PC-9 (cell line): Measurements from ENCODE around the gene TRIM71. TPM values are rescaled to one million over a fixed set of nuclear protein-coding genes. Genes with fewer than 3 reads are reported as not detected.

ENCODE experiments used
- BruUV-seq: library from RNA; stranded (reverse); fragments of 400-500 nt; replicated peaks from 2 replicates; lab custom pipeline; 2021; lab: Mats Ljungman, UMichigan
- CTCF ChIA-PET: fragments of 300-600 bp; sonication (Branson Sonifier 250); formaldehyde crosslinking; loops from one replicate; lab custom pipeline; 2022; ENCODE audit warnings: antibody characterized with exemption; lab: Charles Lee
- POLR2A ChIA-PET: fragments of 300-600 bp; sonication (Branson Sonifier 250); formaldehyde crosslinking; loops from one replicate; lab custom pipeline; 2022; ENCODE audit warnings: antibody characterized with exemption; ENCODE audit not compliant: unreplicated experiment; lab: Charles Lee
- DNase-seq, 2 experiments: peaks; one replicate each; pipeline versions ENCODE4 v3.0.0 to v3.0.0-alpha.2; 2015 to 2022; ENCODE audit warnings: mixed read lengths in 1 of 2
- H2AFZ ChIP-seq: fragments of 200-600 bp; sonication (generic); 2 replicates; pipeline ENCODE4 v1.8.1; 2017; ENCODE audit warnings: antibody characterized with exemption
- H3F3A ChIP-seq: fragments of 200-600 bp; sonication (generic); 2 replicates; pipeline ENCODE4 v1.8.1; 2017; ENCODE audit warnings: antibody characterized with exemption, mild to moderate bottlenecking, low read depth; ENCODE audit not compliant: insufficient read depth
- H3K27ac ChIP-seq: fragments of 200-600 bp; sonication (generic); 2 replicates; pipeline ENCODE4 v1.6.1; 2016; ENCODE audit warnings: mixed run types
- H3K27me3 ChIP-seq: fragments of 200-600 bp; sonication (generic); 2 replicates; pipeline ENCODE4 v1.6.1; 2016; ENCODE audit warnings: low read depth, mixed run types; ENCODE audit not compliant: insufficient read depth
- H3K36me3 ChIP-seq: fragments of 200-600 bp; sonication (generic); 2 replicates; pipeline ENCODE4 v1.6.1; 2016; ENCODE audit warnings: low read depth, mixed run types
- H3K4me1 ChIP-seq: fragments of 200-600 bp; sonication (generic); replicated peaks from 2 replicates; pipeline ENCODE4 v1.6.1; 2016; ENCODE audit warnings: mixed run types; ENCODE audit not compliant: insufficient read depth
- H3K4me2 ChIP-seq: fragments of 200-600 bp; sonication (generic); 2 replicates; pipeline ENCODE4 v1.6.1; 2017; ENCODE audit warnings: mixed run types
- H3K4me3 ChIP-seq: fragments of 200-600 bp; sonication (generic); 2 replicates; pipeline ENCODE4 v1.6.1; 2016; ENCODE audit warnings: mixed run types
- H3K79me2 ChIP-seq: fragments of 200-600 bp; sonication (generic); 2 replicates; pipeline ENCODE4 v1.6.1; 2017; ENCODE audit warnings: low read depth, mixed run types
- H3K9me2 ChIP-seq: fragments of 200-600 bp; sonication (generic); 2 replicates; pipeline ENCODE4 v1.8.1; 2017; ENCODE audit warnings: mild to moderate bottlenecking; ENCODE audit not compliant: insufficient read depth
- H3K9me3 ChIP-seq: fragments of 200-600 bp; sonication (generic); 2 replicates; pipeline ENCODE4 v1.8.1; 2016; ENCODE audit warnings: low read depth; ENCODE audit not compliant: insufficient read depth
- H4K20me1 ChIP-seq: fragments of 200-600 bp; sonication (generic); 2 replicates; pipeline ENCODE4 v1.8.1; 2017; ENCODE audit not compliant: insufficient read depth
- EZH2 ChIP-seq: fragments of 200-600 bp; sonication (generic); IDR thresholded peaks from 2 replicates; pipeline ENCODE4 v1.8.0; 2017; ENCODE audit warnings: antibody characterized with exemption, low read depth
- intact Hi-C: fragments of 100-400 bp; cut with micrococcal nuclease; formaldehyde crosslinking; loops from one replicate; pipeline ENCODE4 v1.10.0; 2022; ENCODE audit not compliant: unreplicated experiment
- total RNA-seq: library from RNA; stranded (reverse); gene quantifications from 2 replicates; pipeline ENCODE4 v1.2.3, GENCODE V29; 2021
- TF ChIP-seq, protein P1 (sequence below): fragments of 200-600 bp; sonication (generic); conservative IDR thresholded peaks from 2 replicates; pipeline ENCODE4 v1.6.1; 2017; ENCODE audit warnings: mixed run types, antibody characterized with exemption, mild to moderate bottlenecking, moderate library complexity

The TRIM71 gene
- total RNA-seq, 1 experiment from 2014 or later = not detected

- no TSS peak for BruUV-seq
- Histone ChIP-seq H2AFZ (no peak overlapping the region), H3K27ac (no peak overlapping the region), H3K9me3 (no peaks in the 10 kb centered on the region), H3K4me2 (no peak overlapping the region), H3K4me3 (no peak overlapping the region), H4K20me1 (no peaks in the 10 kb centered on the region), H3K79me2 (no peaks in the 10 kb centered on the region), H3K9me2 (no peaks in the 10 kb centered on the region), H3K27me3 (no peaks in the 10 kb centered on the region), H3F3A (no peaks in the 10 kb centered on the region), H3K36me3 (no peaks in the 10 kb centered on the region), H3K4me1 (peaks cover 13% of the 10 kb centered on the region)
- no peak for DNase-seq
- TF ChIP-seq EZH2 = no peak
- TF ChIP-seq, protein P1, sequence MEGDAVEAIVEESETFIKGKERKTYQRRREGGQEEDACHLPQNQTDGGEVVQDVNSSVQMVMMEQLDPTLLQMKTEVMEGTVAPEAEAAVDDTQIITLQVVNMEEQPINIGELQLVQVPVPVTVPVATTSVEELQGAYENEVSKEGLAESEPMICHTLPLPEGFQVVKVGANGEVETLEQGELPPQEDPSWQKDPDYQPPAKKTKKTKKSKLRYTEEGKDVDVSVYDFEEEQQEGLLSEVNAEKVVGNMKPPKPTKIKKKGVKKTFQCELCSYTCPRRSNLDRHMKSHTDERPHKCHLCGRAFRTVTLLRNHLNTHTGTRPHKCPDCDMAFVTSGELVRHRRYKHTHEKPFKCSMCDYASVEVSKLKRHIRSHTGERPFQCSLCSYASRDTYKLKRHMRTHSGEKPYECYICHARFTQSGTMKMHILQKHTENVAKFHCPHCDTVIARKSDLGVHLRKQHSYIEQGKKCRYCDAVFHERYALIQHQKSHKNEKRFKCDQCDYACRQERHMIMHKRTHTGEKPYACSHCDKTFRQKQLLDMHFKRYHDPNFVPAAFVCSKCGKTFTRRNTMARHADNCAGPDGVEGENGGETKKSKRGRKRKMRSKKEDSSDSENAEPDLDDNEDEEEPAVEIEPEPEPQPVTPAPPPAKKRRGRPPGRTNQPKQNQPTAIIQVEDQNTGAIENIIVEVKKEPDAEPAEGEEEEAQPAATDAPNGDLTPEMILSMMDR = no peak
- intact Hi-C loops = no loop called here
- CTCF ChIA-PET = no interaction called here
- POLR2A ChIA-PET = interaction anchor here (0.6 kb wide), 1 partner anchor 195 kb away, joined by 3 read pairs; no protein-coding TSS in a partner anchor
Observed at GRCh38 chr3:32840086-32840841, 22.5 kb downstream of the TRIM71 start.

- Histone ChIP-seq H3K79me2 (no peaks in the 10 kb centered on the region), H3K36me3 (no peaks in the 10 kb centered on the region), H3K27ac (no peak overlapping the region), H3K4me1 (peaks cover 13% of the 10 kb centered on the region), H3K9me2 (no peaks in the 10 kb centered on the region), H4K20me1 (no peaks in the 10 kb centered on the region), H3K27me3 (no peaks in the 10 kb centered on the region), H3F3A (no peaks in the 10 kb centered on the region), H3K4me2 (no peak overlapping the region), H2AFZ (no peak overlapping the region), H3K9me3 (no peaks in the 10 kb centered on the region), H3K4me3 (no peak overlapping the region)
- TF ChIP-seq, protein P1 = no peak
- no peak for TF ChIP-seq EZH2
- no TSS peak for BruUV-seq
- CTCF ChIA-PET = no interaction called here
- POLR2A ChIA-PET = no interaction called here
- intact Hi-C loops = no loop called here
- DNase-seq = no peak
Observed at GRCh38 chr3:32841341-32841740, 23.5 kb downstream of the TRIM71 start.

- POLR2A ChIA-PET = interaction anchor here (0.6 kb wide), 1 partner anchor 597 kb away, joined by 6 read pairs; no protein-coding TSS in a partner anchor
- H3K9me3 ChIP-seq = no peaks in the 10 kb centered on the region
- no peaks in the 10 kb centered on the region for H3K79me2 ChIP-seq
- CTCF ChIA-PET = no interaction called here
- BruUV-seq = no TSS peak
- TF ChIP-seq, protein P1 = no peak
- TF ChIP-seq EZH2 = no peak
- peak overlapping the region; percentile 26; the same call in 1 of the 2 replicates for H3K4me2 ChIP-seq
- no peaks in the 10 kb centered on the region for H4K20me1 ChIP-seq
- intact Hi-C loops = no loop called here
- H3K27ac ChIP-seq = no peak overlapping the region
- no peaks in the 10 kb centered on the region for H3K27me3 ChIP-seq
- DNase-seq = peak in 1 of 2 experiments; percentile 40
- H3F3A ChIP-seq = no peaks in the 10 kb centered on the region
- H2AFZ ChIP-seq = peak overlapping the region; percentile 68; the same call in 1 of the 2 replicates
- peaks cover 13% of the 10 kb centered on the region for H3K4me1 ChIP-seq
- H3K9me2 ChIP-seq = no peaks in the 10 kb centered on the region
- no peak overlapping the region for H3K4me3 ChIP-seq
- no peaks in the 10 kb centered on the region for H3K36me3 ChIP-seq
Observed at GRCh38 chr3:32841867-32842470, 24.2 kb downstream of the TRIM71 start.
